CD8-positive, alpha-beta memory T cell (primary cell): ENCODE data around the gene CNIH2. TPM values are rescaled to one million over a fixed set of nuclear protein-coding genes. Genes with fewer than 3 reads are reported as not detected.

Experiments
- CTCF ChIA-PET: fragments of 350-600 bp; sonication (Branson Sonifier 250); formaldehyde crosslinking; loops from one replicate; lab custom pipeline; 2021; ENCODE audit warnings: antibody characterized with exemption; lab: Charles Lee
- POLR2A ChIA-PET: fragments of 350-600 bp; sonication (Branson Sonifier 250); formaldehyde crosslinking; loops from one replicate; lab custom pipeline; 2021; ENCODE audit warnings: antibody characterized with exemption; lab: Charles Lee
- DNase-seq, 5 donors: peaks; one replicate each; pipeline versions ENCODE4 v3.0.0 to v3.0.0-alpha.2; 2020 to 2022; ENCODE audit warnings: mixed read lengths in 1 of 5
- H3K27ac ChIP-seq: one replicate; pipeline ENCODE4 v1.7.0; 2013; ENCODE audit warnings: low read depth, mild to moderate bottlenecking, low read length, moderate library complexity
- H3K27me3 ChIP-seq: 2 replicates; pipeline ENCODE4 v1.7.0; 2013; ENCODE audit warnings: low read length, mild to moderate bottlenecking; ENCODE audit not compliant: insufficient read depth, poor library complexity, severe bottlenecking
- H3K36me3 ChIP-seq: 2 replicates; pipeline ENCODE4 v1.7.0; 2013; ENCODE audit warnings: mild to moderate bottlenecking, low read length, moderate library complexity; ENCODE audit not compliant: insufficient read depth
- H3K4me1 ChIP-seq: 2 replicates; pipeline ENCODE4 v1.7.0; 2013; ENCODE audit warnings: mild to moderate bottlenecking, low read length, moderate library complexity; ENCODE audit not compliant: insufficient read depth
- H3K4me3 ChIP-seq: 2 replicates; pipeline ENCODE4 v1.7.0; 2013; ENCODE audit warnings: mild to moderate bottlenecking, low read length
- H3K9me3 ChIP-seq: 2 replicates; pipeline ENCODE4 v1.7.0; 2013; ENCODE audit warnings: mild to moderate bottlenecking, low read length
- H3K27ac Mint-ChIP-seq, 8 donors: one replicate each; pipeline ENCODE4 v1.8.0; 2020 to 2021; ENCODE audit warnings: mixed read lengths in 8 of 8, mild to moderate bottlenecking in 6 of 8, inconsistent platforms in 3 of 8, moderate library complexity in 3 of 8
- H3K27me3 Mint-ChIP-seq, 2 donors: one replicate each; pipeline ENCODE4 v1.8.0; 2020 to 2021; ENCODE audit warnings: mixed read lengths in 2 of 2, mild to moderate bottlenecking in 1 of 2, moderate library complexity in 1 of 2
- H3K36me3 Mint-ChIP-seq, 3 donors: one replicate each; pipeline ENCODE4 v1.8.0; 2020 to 2021; ENCODE audit warnings: mixed read lengths in 3 of 3, inconsistent platforms in 1 of 3, mild to moderate bottlenecking in 1 of 3
- H3K4me1 Mint-ChIP-seq, 3 donors: one replicate each; pipeline ENCODE4 v1.8.0; 2020 to 2021; ENCODE audit warnings: mixed read lengths in 3 of 3, inconsistent platforms in 1 of 3, mild to moderate bottlenecking in 1 of 3
- H3K4me3 Mint-ChIP-seq, 7 donors: one replicate each; pipeline ENCODE4 v1.8.0; 2020 to 2021; ENCODE audit warnings: mixed read lengths in 7 of 7, mild to moderate bottlenecking in 6 of 7, moderate library complexity in 4 of 7, inconsistent platforms in 2 of 7
- H3K9me3 Mint-ChIP-seq, 5 donors: one replicate each; pipeline ENCODE4 v1.8.0; 2020 to 2022; ENCODE audit warnings: mixed read lengths in 5 of 5, mild to moderate bottlenecking in 3 of 5, moderate library complexity in 2 of 5, inconsistent platforms in 1 of 5
- polyA plus RNA-seq: library from polyadenylated mRNA; unstranded; fragments of 300-500 nt; fragmentation: Illumina TruSeq; gene quantifications from one replicate; pipeline ENCODE4 v1.2.3, GENCODE V29; 2021
- total RNA-seq, 2 experiments: library from RNA; stranded (reverse); gene quantifications; one replicate each; pipeline ENCODE4 v1.2.3, GENCODE V29; 2021

CNIH2 gene
- total RNA-seq (1 to 10 TPM; 2.7 to 2.8 TPM), polyA plus RNA-seq (not detected)

GRCh38 chr11:66277471-66278362 is at the start of gene CNIH2:
Gene CNIH2 (plus strand): TSS chr11:66278175. CDS start chr11:66278457, 282 bp downstream.
- H3K27ac ChIP-seq: no peak within 1 kb of the TSS
- POLR2A ChIA-PET: interaction anchor here (0.8 to 1.0 kb wide), 2 partner anchors 11 to 12 kb away, joined by 3 to 4 read pairs; partner anchors contain the start of gene YIF1A
- H3K4me3 Mint-ChIP-seq: peak within 1 kb of the TSS; percentile 61 to 89 (median 67)
- CTCF ChIA-PET: interaction anchor here (0.8 to 1.1 kb wide), 2 partner anchors 11 to 22 kb away, joined by 3 to 8 read pairs; partner anchors contain the start of gene YIF1A
- no peaks in the 10 kb centered on the region for H3K9me3 ChIP-seq
- peaks cover 2 to 42% (median 9%) of the 10 kb centered on the region in 3 donors for H3K36me3 Mint-ChIP-seq
- peak within 1 kb of the TSS; percentile 19 to 96 (median 81) for H3K27ac Mint-ChIP-seq
- H3K27me3 ChIP-seq: no peaks in the 10 kb centered on the region
- H3K4me3 ChIP-seq: no peak within 1 kb of the TSS
- no peaks in the 10 kb centered on the region for H3K9me3 Mint-ChIP-seq
- peaks cover 25% of the 10 kb centered on the region for H3K36me3 ChIP-seq
- peak in 4 of 5 donors; percentile 45 to 54 (median 50) for DNase-seq
- peaks cover 35% of the 10 kb centered on the region for H3K4me1 ChIP-seq
- peaks cover 37 to 59% (median 43%) of the 10 kb centered on the region in 3 donors for H3K4me1 Mint-ChIP-seq
- H3K27me3 Mint-ChIP-seq: peaks cover 0 to 7% of the 10 kb centered on the region in 2 donors

- peak overlapping the region in 1 of 8 donors; percentile 1 for H3K27ac Mint-ChIP-seq
- H3K4me1 Mint-ChIP-seq: no peaks in the 10 kb centered on the region
- H3K36me3 Mint-ChIP-seq: peaks cover 0 to 81% (median 16%) of the 10 kb centered on the region in 3 donors
- H3K27me3 ChIP-seq: no peaks in the 10 kb centered on the region
- no peaks in the 10 kb centered on the region for H3K27me3 Mint-ChIP-seq
- peaks cover 39% of the 10 kb centered on the region for H3K36me3 ChIP-seq
- H3K27ac ChIP-seq: no peak overlapping the region
- H3K4me3 Mint-ChIP-seq: no peak overlapping the region
- H3K4me1 ChIP-seq: peaks cover 1% of the 10 kb centered on the region
- H3K4me3 ChIP-seq: no peak overlapping the region
- no peaks in the 10 kb centered on the region for H3K9me3 ChIP-seq
- H3K9me3 Mint-ChIP-seq: no peaks in the 10 kb centered on the region
- ChIA-PET POLR2A (no interaction called here), CTCF (no interaction called here)
- no peak for DNase-seq
These were observed 49.5 kb upstream of the CNIH2 start for GRCh38 chr11:66228521-66228920.

DNA sequence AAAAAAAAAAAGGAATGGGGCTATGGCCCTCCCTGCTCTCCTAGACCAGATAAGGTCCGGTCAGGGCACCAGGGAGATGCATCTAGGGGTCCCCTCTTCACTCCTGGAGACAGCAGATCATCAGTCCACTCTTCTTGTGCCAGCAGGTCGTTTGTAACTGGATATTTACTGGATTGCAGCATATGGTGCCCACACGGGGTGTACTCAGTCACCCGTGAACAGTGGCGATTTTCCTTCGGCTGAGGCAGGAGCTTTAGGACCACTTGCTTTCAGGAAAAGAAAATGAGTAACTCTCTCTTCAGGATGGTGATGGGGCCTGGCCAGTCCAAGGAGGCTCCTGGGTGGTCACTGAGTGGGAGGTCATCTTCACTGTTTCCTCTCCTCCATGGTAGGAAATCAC is 47.8 kb upstream of the CNIH2 start:
- CTCF ChIA-PET: no interaction called here
- peaks cover 0 to 82% (median 19%) of the 10 kb centered on the region in 3 donors for H3K36me3 Mint-ChIP-seq
- H3K27ac ChIP-seq: no peak overlapping the region
- peaks cover 49% of the 10 kb centered on the region for H3K36me3 ChIP-seq
- H3K4me3 Mint-ChIP-seq: no peak overlapping the region
- H3K27ac Mint-ChIP-seq: no peak overlapping the region
- no peaks in the 10 kb centered on the region for H3K4me1 Mint-ChIP-seq
- POLR2A ChIA-PET: no interaction called here
- no peaks in the 10 kb centered on the region for H3K9me3 Mint-ChIP-seq
- no peak overlapping the region for H3K4me3 ChIP-seq
- no peaks in the 10 kb centered on the region for H3K27me3 ChIP-seq
- no peaks in the 10 kb centered on the region for H3K9me3 ChIP-seq
- no peaks in the 10 kb centered on the region for H3K4me1 ChIP-seq
- DNase-seq: no peak
- no peaks in the 10 kb centered on the region for H3K27me3 Mint-ChIP-seq

DNA sequence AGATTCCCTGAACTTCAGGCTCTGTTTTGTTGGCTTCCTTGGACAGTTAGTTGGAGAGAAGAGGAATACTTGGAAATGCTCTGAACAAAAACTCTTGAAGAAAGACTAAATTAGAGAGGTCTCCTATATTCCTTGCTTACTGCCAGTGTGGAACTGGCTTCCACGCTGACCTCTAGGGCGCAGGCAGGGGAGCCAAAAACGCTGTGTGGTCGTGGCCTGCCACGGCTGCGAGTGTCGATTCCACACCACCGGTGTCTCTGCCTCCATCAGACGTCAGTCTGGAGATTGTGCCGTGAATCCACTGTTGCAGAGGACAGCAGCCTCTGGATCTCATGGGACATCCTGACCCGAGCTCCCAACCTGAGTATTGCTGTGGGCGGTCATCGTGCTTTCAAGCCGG is 47.0 kb upstream of the CNIH2 start:
- H3K4me3 Mint-ChIP-seq: no peak overlapping the region

DNA sequence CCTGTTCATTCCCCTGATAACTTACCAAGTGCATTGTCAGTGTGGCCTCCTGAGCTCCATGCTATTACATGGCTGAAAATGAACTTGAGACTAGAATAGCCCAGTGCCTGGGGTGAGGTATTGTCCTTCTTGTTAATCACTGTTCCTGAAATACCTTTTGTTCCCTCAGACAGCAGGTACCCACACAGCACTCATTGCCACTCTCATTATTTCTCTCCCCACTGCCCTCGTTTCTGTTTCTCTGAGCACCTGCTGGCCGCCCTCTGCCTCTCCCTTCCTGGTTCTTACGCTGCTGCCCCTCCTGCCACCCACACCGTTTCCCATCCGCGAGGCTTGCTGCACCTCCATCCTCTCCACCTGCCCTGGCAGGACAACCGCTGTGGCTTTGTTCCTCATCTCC is 46.4 kb upstream of the CNIH2 start:
- no peak overlapping the region for H3K27ac ChIP-seq
- Mint-ChIP-seq H3K9me3 (no peaks in the 10 kb centered on the region), H3K27ac (peak overlapping the region in 4 of 8 donors; percentile 32 to 93 (median 72)), H3K4me1 (no peaks in the 10 kb centered on the region), H3K36me3 (peaks cover 5 to 89% (median 27%) of the 10 kb centered on the region in 3 donors), H3K4me3 (no peak overlapping the region), H3K27me3 (no peaks in the 10 kb centered on the region)
- H3K4me1 ChIP-seq: no peaks in the 10 kb centered on the region
- POLR2A ChIA-PET: no interaction called here
- no peaks in the 10 kb centered on the region for H3K9me3 ChIP-seq
- H3K4me3 ChIP-seq: no peak overlapping the region
- DNase-seq: no peak
- no peaks in the 10 kb centered on the region for H3K27me3 ChIP-seq
- H3K36me3 ChIP-seq: peaks cover 60% of the 10 kb centered on the region
- CTCF ChIA-PET: no interaction called here

More for the DNA sequence above, 47.0 kb upstream of the CNIH2 start:
- DNase-seq: no peak
- Histone ChIP-seq H3K4me3 (no peak overlapping the region), H3K9me3 (no peaks in the 10 kb centered on the region), H3K36me3 (peaks cover 55% of the 10 kb centered on the region), H3K27me3 (no peaks in the 10 kb centered on the region), H3K27ac (no peak overlapping the region), H3K4me1 (no peaks in the 10 kb centered on the region)
- POLR2A ChIA-PET: no interaction called here
- Mint-ChIP-seq H3K36me3 (peaks cover 5 to 88% (median 27%) of the 10 kb centered on the region in 3 donors), H3K9me3 (no peaks in the 10 kb centered on the region), H3K4me1 (no peaks in the 10 kb centered on the region), H3K27me3 (no peaks in the 10 kb centered on the region), H3K27ac (no peak overlapping the region)
- CTCF ChIA-PET: no interaction called here

DNA sequence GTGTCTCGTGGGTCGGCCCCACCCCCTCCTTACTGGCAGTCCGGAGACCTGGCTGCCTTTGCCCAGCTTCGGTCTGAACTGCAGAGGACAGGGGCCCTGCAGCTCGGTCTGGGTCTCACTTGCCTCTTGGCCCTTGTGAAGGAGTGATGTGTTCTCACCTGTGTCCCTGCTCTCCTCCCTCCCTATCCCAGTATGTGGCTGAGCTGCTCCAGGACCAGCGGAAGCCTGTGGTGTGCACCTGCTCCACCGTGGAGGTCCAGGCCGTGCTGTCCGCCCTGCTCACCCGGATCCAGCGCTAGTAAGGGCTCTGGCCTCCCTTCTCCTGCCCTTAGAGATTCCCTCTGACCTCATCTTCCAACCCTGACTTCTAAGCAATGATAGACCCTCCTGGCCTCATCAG is 45.2 kb upstream of the CNIH2 start:
- Histone ChIP-seq H3K4me1 (no peaks in the 10 kb centered on the region), H3K27me3 (no peaks in the 10 kb centered on the region), H3K4me3 (no peak overlapping the region), H3K9me3 (no peaks in the 10 kb centered on the region), H3K36me3 (peaks cover 58% of the 10 kb centered on the region), H3K27ac (no peak overlapping the region)
- peaks cover 5 to 87% (median 30%) of the 10 kb centered on the region in 3 donors for H3K36me3 Mint-ChIP-seq
- CTCF ChIA-PET: interaction anchor here (0.5 kb wide), 1 partner anchor 10 kb away, joined by 3 read pairs; no protein-coding TSS in a partner anchor
- no peak overlapping the region for H3K4me3 Mint-ChIP-seq
- DNase-seq: no peak
- H3K27ac Mint-ChIP-seq: peak overlapping the region in 2 of 8 donors; percentile 17 to 66
- H3K27me3 Mint-ChIP-seq: no peaks in the 10 kb centered on the region
- POLR2A ChIA-PET: no interaction called here
- no peaks in the 10 kb centered on the region for H3K4me1 Mint-ChIP-seq
- no peaks in the 10 kb centered on the region for H3K9me3 Mint-ChIP-seq

- Histone ChIP-seq H3K27me3 (no peaks in the 10 kb centered on the region), H3K36me3 (peaks cover 57% of the 10 kb centered on the region), H3K9me3 (no peaks in the 10 kb centered on the region), H3K4me3 (no peak overlapping the region), H3K27ac (no peak overlapping the region), H3K4me1 (no peaks in the 10 kb centered on the region)
- DNase-seq: no peak
- Mint-ChIP-seq H3K36me3 (peaks cover 5 to 87% (median 29%) of the 10 kb centered on the region in 3 donors), H3K27me3 (no peaks in the 10 kb centered on the region), H3K9me3 (no peaks in the 10 kb centered on the region), H3K4me3 (no peak overlapping the region), H3K4me1 (no peaks in the 10 kb centered on the region), H3K27ac (peak overlapping the region in 2 of 8 donors; percentile 52 to 66)
- ChIA-PET CTCF (interaction anchor here (1.5 kb wide), 1 partner anchor 11 kb away, joined by 5 read pairs; no protein-coding TSS in a partner anchor), POLR2A (no interaction called here)
These were observed 44.7 kb upstream of the CNIH2 start for GRCh38 chr11:66233301-66233700.

DNA sequence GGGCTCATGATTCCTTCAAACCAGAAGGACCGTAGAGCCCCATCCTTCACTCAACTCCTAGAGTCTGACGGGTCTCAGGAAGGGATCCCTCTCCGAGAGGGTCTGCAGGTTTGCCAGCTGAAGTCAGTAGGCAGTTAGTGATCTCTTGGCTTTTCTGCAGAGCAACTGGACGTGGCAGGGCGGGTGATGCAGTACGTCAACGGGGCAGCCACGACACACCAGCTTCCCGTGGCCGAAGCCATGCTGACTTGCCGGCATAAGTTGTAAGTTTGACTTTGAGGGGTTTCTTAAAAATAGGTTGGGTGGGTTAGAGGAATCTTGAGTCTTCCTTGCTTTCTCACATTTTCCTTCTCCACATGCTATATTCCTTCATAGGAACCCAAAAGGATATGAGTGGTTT is 42.8 kb upstream of the CNIH2 start:
- POLR2A ChIA-PET: interaction anchor here (1.3 kb wide), 1 partner anchor 54 kb away, joined by 3 read pairs; the partner anchor contains the start of gene YIF1A
- H3K27ac ChIP-seq: no peak overlapping the region
- CTCF ChIA-PET: interaction anchor here (1.4 kb wide), 1 partner anchor 23 kb away, joined by 4 read pairs; no protein-coding TSS in a partner anchor
- Mint-ChIP-seq H3K27me3 (no peaks in the 10 kb centered on the region), H3K4me3 (no peak overlapping the region), H3K9me3 (no peaks in the 10 kb centered on the region), H3K36me3 (peaks cover 5 to 93% (median 24%) of the 10 kb centered on the region in 3 donors), H3K27ac (peak overlapping the region in 4 of 8 donors; percentile 17 to 74 (median 29)), H3K4me1 (no peaks in the 10 kb centered on the region)
- H3K4me3 ChIP-seq: no peak overlapping the region
- no peaks in the 10 kb centered on the region for H3K9me3 ChIP-seq
- H3K36me3 ChIP-seq: peaks cover 71% of the 10 kb centered on the region
- H3K4me1 ChIP-seq: no peaks in the 10 kb centered on the region
- DNase-seq: no peak
- no peaks in the 10 kb centered on the region for H3K27me3 ChIP-seq
